Mammary microvascular endothelial cell (primary cell): ENCODE results near the gene SNRPF. TPM values are rescaled to one million over a fixed set of nuclear protein-coding genes. Genes with fewer than 3 reads are reported as not detected.

Experiments
- total RNA-seq: library from RNA; depleted of rRNA; stranded (reverse); fragments of >200 nt; gene quantifications from 2 replicates; pipeline ENCODE4 v1.2.3, GENCODE V29; 2015

The SNRPF gene
- 12.6 and 23.8 TPM in 2 replicates for total RNA-seq

DNA sequence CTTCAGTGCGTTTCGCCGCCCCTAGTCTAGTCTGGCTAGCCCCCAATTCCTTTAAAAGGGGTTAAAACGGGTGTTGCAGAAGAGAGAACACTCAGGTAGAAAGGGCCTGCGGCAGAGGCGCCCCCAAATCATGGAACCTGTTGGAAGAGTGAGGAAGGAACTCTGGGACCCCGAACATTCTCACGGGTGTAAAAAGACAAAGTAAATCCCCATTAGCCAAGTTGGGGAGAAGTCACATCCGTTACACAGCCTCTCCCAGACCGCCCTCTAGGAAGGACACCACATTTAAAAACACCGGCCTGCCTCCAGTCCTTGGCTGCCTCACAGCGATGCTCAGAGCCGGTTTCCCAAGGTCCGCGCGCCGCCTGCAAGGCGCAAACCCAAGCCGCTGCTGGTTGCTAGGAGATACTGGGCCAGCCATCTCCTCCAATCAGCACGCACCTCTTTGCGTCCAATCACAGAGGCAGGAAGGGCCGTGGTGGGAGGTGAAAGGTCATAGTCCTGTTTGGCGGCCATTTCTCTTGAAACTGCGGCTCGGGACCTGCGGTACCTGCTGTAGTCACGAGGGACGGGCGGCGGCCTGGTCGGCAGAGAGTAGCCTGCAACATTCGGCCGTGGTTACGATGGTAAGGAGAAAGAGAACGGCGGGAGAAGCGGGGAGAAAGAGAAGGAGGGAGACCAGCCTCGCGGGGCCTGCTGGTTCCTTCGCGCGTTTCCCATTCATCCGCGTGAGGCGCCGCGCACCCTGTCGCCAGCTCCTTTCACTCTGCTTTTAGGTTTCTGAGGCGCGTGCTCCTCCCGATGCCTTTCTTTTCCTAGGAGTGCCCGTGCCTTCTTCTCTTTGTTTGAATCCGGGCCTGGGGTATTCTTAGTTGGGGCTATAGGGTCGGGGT, at the start of gene SNRPF:
Gene SNRPF, plus strand, starts transcription at position 502 of the 893 bp plus-strand sequence. Its CDS starts 122 bp downstream, at position 624.

Other genes starting within 250 kb of the SNRPF start
- gene NTN4, start 68.2 kb upstream of the SNRPF start, total RNA-seq = 228 and 229 TPM in 2 replicates
- 0.07 and 0.15 TPM in 2 replicates for gene CCDC38, start 83.7 kb downstream of the SNRPF start, total RNA-seq
- not detected in 2 replicates for gene AMDHD1, start 84.4 kb downstream of the SNRPF start, total RNA-seq
- gene HAL, start 137.4 kb downstream of the SNRPF start, total RNA-seq = 0.74 TPM in 1 of 2 replicates, not detected in the other
- 56.0 and 60.2 TPM in 2 replicates for gene LTA4H, start 176.6 kb downstream of the SNRPF start, total RNA-seq